Cardiac fibroblast (primary cell): Measurements from ENCODE around the gene GALNT13.

ENCODE experiments used
- DNase-seq, 2 donors: peaks; one replicate each; pipeline versions ENCODE4 v3.0.0 to v3.0.0-alpha.2; 2010; ENCODE audit warnings: low read depth in 2 of 2
- H3K4me3 ChIP-seq, 2 donors: replicated peaks in 1 of 2; 1 replicate in 1 of 2; 2 replicates in 1 of 2; pipeline ENCODE4 v1.5.1; 2011; ENCODE audit warnings: low read depth in 2 of 2, low read length in 2 of 2, mild to moderate bottlenecking in 2 of 2, moderate library complexity in 1 of 2
- TF ChIP-seq, protein P1 (sequence below): IDR thresholded peaks from one replicate; pipeline ENCODE4 v1.5.1; 2011; ENCODE audit warnings: low read depth, mild to moderate bottlenecking, low read length, inconsistent platforms

GALNT13 gene

DNA sequence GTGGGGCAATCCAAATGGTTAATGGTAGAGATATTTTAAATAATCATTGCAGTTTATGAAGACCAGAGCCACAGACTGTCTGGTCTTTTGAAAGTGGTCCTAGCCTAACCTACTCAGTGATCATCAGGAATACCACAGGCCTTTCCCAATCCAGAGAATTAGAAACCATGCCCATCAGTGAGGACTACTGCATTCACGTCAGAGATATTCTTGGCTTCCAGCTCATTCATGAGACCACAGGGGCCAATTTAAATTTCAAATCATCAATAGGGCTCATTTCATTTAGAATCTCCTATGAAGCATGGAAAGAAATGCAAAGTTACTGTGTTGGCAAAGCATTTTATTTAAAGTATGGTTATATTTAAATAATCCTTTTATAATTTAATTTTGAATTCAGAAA, 464.5 kb downstream of the GALNT13 start:
- TF ChIP-seq, protein P1, sequence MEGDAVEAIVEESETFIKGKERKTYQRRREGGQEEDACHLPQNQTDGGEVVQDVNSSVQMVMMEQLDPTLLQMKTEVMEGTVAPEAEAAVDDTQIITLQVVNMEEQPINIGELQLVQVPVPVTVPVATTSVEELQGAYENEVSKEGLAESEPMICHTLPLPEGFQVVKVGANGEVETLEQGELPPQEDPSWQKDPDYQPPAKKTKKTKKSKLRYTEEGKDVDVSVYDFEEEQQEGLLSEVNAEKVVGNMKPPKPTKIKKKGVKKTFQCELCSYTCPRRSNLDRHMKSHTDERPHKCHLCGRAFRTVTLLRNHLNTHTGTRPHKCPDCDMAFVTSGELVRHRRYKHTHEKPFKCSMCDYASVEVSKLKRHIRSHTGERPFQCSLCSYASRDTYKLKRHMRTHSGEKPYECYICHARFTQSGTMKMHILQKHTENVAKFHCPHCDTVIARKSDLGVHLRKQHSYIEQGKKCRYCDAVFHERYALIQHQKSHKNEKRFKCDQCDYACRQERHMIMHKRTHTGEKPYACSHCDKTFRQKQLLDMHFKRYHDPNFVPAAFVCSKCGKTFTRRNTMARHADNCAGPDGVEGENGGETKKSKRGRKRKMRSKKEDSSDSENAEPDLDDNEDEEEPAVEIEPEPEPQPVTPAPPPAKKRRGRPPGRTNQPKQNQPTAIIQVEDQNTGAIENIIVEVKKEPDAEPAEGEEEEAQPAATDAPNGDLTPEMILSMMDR, result no peak
- DNase-seq, result no peak
- no peak overlapping the region for H3K4me3 ChIP-seq

GRCh38 chr2:154338352-154338967, 466.7 kb downstream of the GALNT13 start:
- DNase-seq, result no peak
- TF ChIP-seq, protein P1, result no peak
- H3K4me3 ChIP-seq, result no peak overlapping the region

DNA sequence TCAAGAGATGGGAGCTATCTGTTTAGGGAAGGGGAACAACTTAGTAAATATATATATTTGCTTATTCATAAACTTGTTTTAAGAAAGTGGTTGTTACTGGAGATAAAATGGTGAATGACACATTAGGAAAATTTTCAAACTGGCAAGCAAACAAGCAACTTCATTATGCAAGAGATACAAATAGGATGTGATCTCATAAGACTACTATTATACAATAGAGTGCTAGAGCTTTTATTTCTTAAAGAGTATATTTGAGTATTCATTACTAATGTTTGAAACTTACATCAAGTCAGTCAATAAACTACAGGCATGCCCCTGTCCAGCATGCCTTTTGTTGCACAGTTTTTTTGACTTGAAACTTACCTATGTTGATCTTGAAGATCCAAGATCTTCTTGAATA, 471.6 kb downstream of the GALNT13 start:
- TF ChIP-seq, protein P1, result no peak
- H3K4me3 ChIP-seq, result no peak overlapping the region
- no peak for DNase-seq

- no peak for DNase-seq
- TF ChIP-seq, protein P1, result no peak
- H3K4me3 ChIP-seq, result no peak overlapping the region
Observed at GRCh38 chr2:154350911-154351310, 479.2 kb downstream of the GALNT13 start.

GRCh38 chr2:154361276-154361675, 489.6 kb downstream of the GALNT13 start:
- DNase-seq, result no peak

DNA sequence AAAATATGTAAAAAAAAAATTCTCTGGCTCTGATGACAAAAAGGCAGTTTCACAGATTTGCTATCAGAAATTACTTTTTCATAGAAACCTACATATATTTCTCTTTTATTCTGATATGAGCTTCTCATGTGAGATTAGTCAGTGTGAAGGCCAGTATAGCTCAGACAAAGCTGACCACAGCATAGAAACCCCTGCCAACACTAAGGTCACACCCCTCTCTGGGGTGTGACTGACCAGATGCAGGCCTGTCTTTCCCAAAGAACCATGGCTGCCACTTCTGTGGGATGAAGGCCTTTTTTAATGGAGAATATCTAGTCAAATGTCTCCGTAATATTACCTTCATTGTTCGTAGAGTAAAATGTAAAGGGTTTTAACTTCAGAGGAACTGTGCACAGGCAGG, 496.4 kb downstream of the GALNT13 start:
- no peak overlapping the region for H3K4me3 ChIP-seq

More at GRCh38 chr2:154361276-154361675, 489.6 kb downstream of the GALNT13 start:
- TF ChIP-seq, protein P1, result no peak
- no peak overlapping the region for H3K4me3 ChIP-seq

More for the DNA sequence above, 496.4 kb downstream of the GALNT13 start:
- DNase-seq, result no peak
- TF ChIP-seq, protein P1, result no peak
